Body of pancreas (tissue), 4 donors: ENCODE data around the gene SIGLEC8. TPM values are rescaled to one million over a fixed set of nuclear protein-coding genes. Genes with fewer than 3 reads are reported as not detected.
"Not testable (repeated sequence)": the region's sequence is repeated elsewhere in the genome, so short reads cannot be mapped to it uniquely, and the experiment has no call there.

ENCODE experiments used
- ATAC-seq: fragments of 150-250 bp; one replicate; pipeline ENCODE4 v1.9.1; 2016
- DNase-seq, 4 donors: peaks; one replicate each; pipeline ENCODE4 v3.0.0-alpha.2; 2019
- H3K27ac ChIP-seq, 4 donors: fragments of 200-600 bp; sonication (generic); 1 replicate in 3 of 4; 2 replicates in 1 of 4; pipeline versions ENCODE4 v1.5.1 to v1.6.1; 2016 to 2019; ENCODE audit warnings: mild to moderate bottlenecking in 1 of 4, mixed read lengths in 1 of 4, moderate library complexity in 1 of 4
- H3K27me3 ChIP-seq, 2 donors: fragments of 200-600 bp; sonication (generic); one replicate each; pipeline ENCODE4 v1.6.0; 2016; ENCODE audit warnings: mild to moderate bottlenecking in 1 of 2
- H3K36me3 ChIP-seq, 2 donors: fragments of 200-600 bp; sonication (generic); replicated peaks in 1 of 2; 2 replicates each; pipeline ENCODE4 v1.5.1; 2016; ENCODE audit warnings: low read depth in 2 of 2; ENCODE audit not compliant: insufficient read depth in 1 of 2
- H3K4me1 ChIP-seq: fragments of 200-600 bp; sonication (generic); one replicate; pipeline ENCODE4 v1.6.0; 2016
- H3K4me3 ChIP-seq, 2 donors: fragments of 200-600 bp; sonication (generic); 1 replicate in 1 of 2; 2 replicates in 1 of 2; pipeline ENCODE4 v1.5.1; 2016 to 2019
- H3K9me3 ChIP-seq, 3 donors: fragments of 200-600 bp; sonication (generic); 1 replicate in 2 of 3; 2 replicates in 1 of 3; pipeline ENCODE4 v1.5.1; 2016
- CTCF ChIP-seq, 7 experiments: fragments of 450-650 bp in 4 of 7; fragments of 200-600 bp in 3 of 7; sonication (generic) in 3 of 7; IDR thresholded peaks; one replicate each; pipeline ENCODE4 v1.5.1; 2016 to 2019; ENCODE audit warnings: antibody characterized with exemption in 7 of 7
- POLR2A ChIP-seq, 3 donors: fragments of 450-650 bp; IDR thresholded peaks; one replicate each; pipeline ENCODE4 v1.6.1; 2016; ENCODE audit warnings: antibody characterized with exemption in 3 of 3, mild to moderate bottlenecking in 2 of 3
- WGBS, 2 donors: methylation state at CpG; one replicate each; pipeline ENCODE4 v1.1.5; 2017; 5-methylcytosine and 5-hydroxymethylcytosine counted together
- intact Hi-C: fragments of 100-400 bp; cut with DNase I; formaldehyde crosslinking; loops from one replicate; pipeline ENCODE4 v1.15.1; 2023
- total RNA-seq, 2 donors: library from RNA; depleted of rRNA; stranded (reverse); fragments of >200 nt; gene quantifications; one replicate each; pipeline ENCODE4 v1.1.0, GENCODE V29; 2016

Gene SIGLEC8
- total RNA-seq, 2 donors from 2014 or later, result 0.52 TPM; not detected in 1

GRCh38 chr19:51503286-51503817, 45.1 kb upstream of the SIGLEC8 start:
- Histone ChIP-seq H3K4me3 (no peak overlapping the region), H3K27me3 (no peaks in the 10 kb centered on the region), H3K36me3 (no peaks in the 10 kb centered on the region), H3K27ac (no peak overlapping the region), H3K9me3 (no peaks in the 10 kb centered on the region), H3K4me1 (no peaks in the 10 kb centered on the region)
- TF ChIP-seq POLR2A (IDR thresholded peaks at IDR 0.05) (no peak), CTCF (IDR thresholded peaks at IDR 0.05) (no peak)
- DNase-seq (peak in 1 of 4 donors; percentile 14), ATAC-seq (no peak)
- intact Hi-C loops, result no loop called here
- 53 to 60% methylated on average over 5 of the region's 5 CpGs for WGBS, 2 donors

- whole genome bisulfite sequencing, 2 donors, result 42 to 70% methylated on average over 12 of the region's 12 CpGs
- Histone ChIP-seq H3K27ac (no peak within 1 kb of the TSS), H3K4me3 (no peak within 1 kb of the TSS), H3K4me1 (no peaks in the 10 kb centered on the region), H3K27me3 (no peaks in the 10 kb centered on the region), H3K9me3 (no peaks in the 10 kb centered on the region), H3K36me3 (no peaks in the 10 kb centered on the region)
- no peak for ATAC-seq
- intact Hi-C loops, result no loop called here
- TF ChIP-seq POLR2A (IDR thresholded peaks at IDR 0.05), result no peak
- DNase-seq, result peak in 1 of 4 donors; percentile 49
Observed at GRCh38 chr19:51501594-51502263, 43.5 kb upstream of the SIGLEC8 start, which contains the start of gene SIGLEC12. Gene SIGLEC12, minus strand, starts transcription at chr19:51501800. Its CDS starts 67 bp downstream, at chr19:51501733.

- H3K4me1 ChIP-seq, H3K9me3 ChIP-seq, intact Hi-C loops, H3K36me3 ChIP-seq, ATAC-seq, H3K27ac ChIP-seq, H3K4me3 ChIP-seq, H3K27me3 ChIP-seq, DNase-seq: not testable (repeated sequence)
- WGBS, 2 donors, result 20 to 29% methylated on average over 6 to 7 of the region's 8 CpGs
Observed at GRCh38 chr19:51500931-51501330, 42.7 kb upstream of the SIGLEC8 start.

GRCh38 chr19:51497666-51498065, 39.4 kb upstream of the SIGLEC8 start:
- no peak for ATAC-seq
- intact Hi-C loops, result no loop called here

GRCh38 chr19:51493776-51494175, 35.5 kb upstream of the SIGLEC8 start:
- no peak for ATAC-seq
- Histone ChIP-seq H3K27ac (no peak overlapping the region), H3K27me3 (no peaks in the 10 kb centered on the region), H3K9me3 (no peaks in the 10 kb centered on the region), H3K4me3 (no peak overlapping the region), H3K36me3 (no peaks in the 10 kb centered on the region), H3K4me1 (no peaks in the 10 kb centered on the region)
- intact Hi-C loops, result no loop called here
- WGBS, 2 donors, result 9 to 10% methylated on average over 2 of the region's 2 CpGs
- peak in 1 of 4 donors; percentile 11 for DNase-seq
- TF ChIP-seq CTCF (IDR thresholded peaks at IDR 0.05), result no peak
- no peak for TF ChIP-seq POLR2A (IDR thresholded peaks at IDR 0.05)

More at GRCh38 chr19:51497666-51498065, 39.4 kb upstream of the SIGLEC8 start:
- H3K27ac ChIP-seq, result no peak overlapping the region
- no peaks in the 10 kb centered on the region for H3K36me3 ChIP-seq
- no peak for DNase-seq
- H3K27me3 ChIP-seq, result no peaks in the 10 kb centered on the region
- no peak for TF ChIP-seq CTCF (IDR thresholded peaks at IDR 0.05)
- TF ChIP-seq POLR2A (IDR thresholded peaks at IDR 0.05), result no peak
- H3K9me3 ChIP-seq, result no peaks in the 10 kb centered on the region
- H3K4me1 ChIP-seq, result no peaks in the 10 kb centered on the region
- H3K4me3 ChIP-seq, result no peak overlapping the region
- WGBS, 2 donors, result 31% methylated on average over 3 of the region's 3 CpGs
